Fibroblast of mammary gland (primary cell): ENCODE measurements around the gene CD180.
A peak's percentile ranks its signal among the peaks of the same experiment; 100 is the strongest.

Experiments
- DNase-seq: peaks from one replicate; pipeline ENCODE4 v3.0.0-alpha.2; 2010; ENCODE audit warnings: low read depth
- H3K4me3 ChIP-seq: 2 replicates; pipeline ENCODE4 v1.5.1; 2011; ENCODE audit warnings: low read depth, mild to moderate bottlenecking, low read length, moderate library complexity; ENCODE audit not compliant: control insufficient read depth
- CTCF ChIP-seq: conservative IDR thresholded peaks from 2 replicates; pipeline ENCODE4 v1.5.1; 2011; ENCODE audit warnings: low read depth, low read length, inconsistent platforms; ENCODE audit not compliant: control insufficient read depth, insufficient read depth

Gene CD180

GRCh38 chr5:67214707-67215447 lies 18.3 kb upstream of the CD180 start:
- H3K4me3 ChIP-seq: no peak overlapping the region
- no peak for DNase-seq
- TF ChIP-seq CTCF: no peak

GRCh38 chr5:67214036-67214435 lies 17.4 kb upstream of the CD180 start:
- TF ChIP-seq CTCF: no peak
- DNase-seq: no peak

GRCh38 chr5:67211926-67212325 lies 15.3 kb upstream of the CD180 start:
- H3K4me3 ChIP-seq: no peak overlapping the region
- TF ChIP-seq CTCF: no peak
- peak; percentile 82 for DNase-seq

More at GRCh38 chr5:67214036-67214435, 17.4 kb upstream of the CD180 start:
- H3K4me3 ChIP-seq: no peak overlapping the region

GRCh38 chr5:67209141-67209771 lies 12.7 kb upstream of the CD180 start:
- DNase-seq: peak; percentile 78
- no peak overlapping the region for H3K4me3 ChIP-seq
- peak; percentile 79 for TF ChIP-seq CTCF

GRCh38 chr5:67208403-67208802 lies 11.8 kb upstream of the CD180 start:
- no peak overlapping the region for H3K4me3 ChIP-seq
- DNase-seq: no peak
- no peak for TF ChIP-seq CTCF

GRCh38 chr5:67206929-67207328 lies 10.3 kb upstream of the CD180 start:
- DNase-seq: peak; percentile 32
- TF ChIP-seq CTCF: no peak
- H3K4me3 ChIP-seq: no peak overlapping the region

GRCh38 chr5:67206461-67206860 lies 9.9 kb upstream of the CD180 start:
- H3K4me3 ChIP-seq: no peak overlapping the region
- TF ChIP-seq CTCF: no peak
- DNase-seq: no peak
